ENCODE measurements around the gene DOCK9. TPM values are rescaled to one million over a fixed set of nuclear protein-coding genes. Genes with fewer than 3 reads are reported as not detected.

DOCK9 gene
- total RNA-seq, 2 donors from 2014 or later = 107 to 117 TPM

DNA sequence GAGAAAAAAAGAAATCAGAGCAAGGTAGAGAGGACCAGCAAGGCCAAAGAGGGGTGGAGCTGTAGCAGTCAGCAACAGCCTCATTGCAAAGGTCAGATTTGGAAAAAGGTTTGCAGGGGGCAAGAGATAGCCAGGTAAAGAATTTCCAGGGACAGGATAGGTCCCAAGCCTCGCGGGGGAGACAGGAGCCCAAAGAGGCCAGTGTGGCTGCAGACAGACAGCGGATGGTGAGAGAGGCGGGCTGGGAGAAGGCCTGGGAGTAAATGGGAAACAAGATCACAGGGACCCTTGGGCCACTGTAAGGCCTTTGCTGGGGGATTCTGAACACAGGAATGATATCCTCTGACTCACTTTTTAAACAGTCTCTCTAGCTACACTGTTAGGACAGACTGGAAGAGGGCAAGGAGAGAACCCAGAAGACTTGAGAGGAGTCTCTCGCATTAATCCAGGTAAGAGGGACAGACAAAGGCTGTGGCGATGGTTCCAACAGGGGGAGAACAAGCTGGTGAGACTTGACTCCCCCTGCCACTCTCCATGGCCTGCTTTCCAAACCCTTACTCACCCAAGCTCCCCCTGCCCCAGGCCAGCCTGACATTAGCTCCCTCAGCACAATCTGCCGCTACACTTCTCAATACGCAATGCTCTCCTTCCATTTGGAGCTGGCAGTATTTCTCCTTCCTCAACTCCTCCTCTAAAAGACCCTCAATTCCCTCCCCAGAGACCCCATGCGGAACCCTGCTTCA, 31.8 kb downstream of the DOCK9 start:
- DNase-seq (ENCODE audit: low spot score) = no peak
- no peaks in the 10 kb centered on the region for H3K27me3 ChIP-seq (replicated peaks; ENCODE audit: insufficient read depth)
- no peaks in the 10 kb centered on the region for H3K4me1 ChIP-seq (replicated peaks)
- no peak overlapping the region for H3K4me3 ChIP-seq
- TF ChIP-seq POLR2AphosphoS5 (IDR thresholded peaks at IDR 0.05) = no peak
- TF ChIP-seq POLR2A (IDR thresholded peaks at IDR 0.05) = no peak
- TF ChIP-seq, protein P1, sequence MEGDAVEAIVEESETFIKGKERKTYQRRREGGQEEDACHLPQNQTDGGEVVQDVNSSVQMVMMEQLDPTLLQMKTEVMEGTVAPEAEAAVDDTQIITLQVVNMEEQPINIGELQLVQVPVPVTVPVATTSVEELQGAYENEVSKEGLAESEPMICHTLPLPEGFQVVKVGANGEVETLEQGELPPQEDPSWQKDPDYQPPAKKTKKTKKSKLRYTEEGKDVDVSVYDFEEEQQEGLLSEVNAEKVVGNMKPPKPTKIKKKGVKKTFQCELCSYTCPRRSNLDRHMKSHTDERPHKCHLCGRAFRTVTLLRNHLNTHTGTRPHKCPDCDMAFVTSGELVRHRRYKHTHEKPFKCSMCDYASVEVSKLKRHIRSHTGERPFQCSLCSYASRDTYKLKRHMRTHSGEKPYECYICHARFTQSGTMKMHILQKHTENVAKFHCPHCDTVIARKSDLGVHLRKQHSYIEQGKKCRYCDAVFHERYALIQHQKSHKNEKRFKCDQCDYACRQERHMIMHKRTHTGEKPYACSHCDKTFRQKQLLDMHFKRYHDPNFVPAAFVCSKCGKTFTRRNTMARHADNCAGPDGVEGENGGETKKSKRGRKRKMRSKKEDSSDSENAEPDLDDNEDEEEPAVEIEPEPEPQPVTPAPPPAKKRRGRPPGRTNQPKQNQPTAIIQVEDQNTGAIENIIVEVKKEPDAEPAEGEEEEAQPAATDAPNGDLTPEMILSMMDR (IDR thresholded peaks at IDR 0.05) = no peak
- 95% methylated on average over 9 of the region's 9 CpGs for WGBS
- no peaks in the 10 kb centered on the region for H3K36me3 ChIP-seq
- no peaks in the 10 kb centered on the region for H3K9me3 ChIP-seq
- intact Hi-C loops (cut with DNase I) = no loop called here
- no peak overlapping the region for H3K27ac ChIP-seq

DNA sequence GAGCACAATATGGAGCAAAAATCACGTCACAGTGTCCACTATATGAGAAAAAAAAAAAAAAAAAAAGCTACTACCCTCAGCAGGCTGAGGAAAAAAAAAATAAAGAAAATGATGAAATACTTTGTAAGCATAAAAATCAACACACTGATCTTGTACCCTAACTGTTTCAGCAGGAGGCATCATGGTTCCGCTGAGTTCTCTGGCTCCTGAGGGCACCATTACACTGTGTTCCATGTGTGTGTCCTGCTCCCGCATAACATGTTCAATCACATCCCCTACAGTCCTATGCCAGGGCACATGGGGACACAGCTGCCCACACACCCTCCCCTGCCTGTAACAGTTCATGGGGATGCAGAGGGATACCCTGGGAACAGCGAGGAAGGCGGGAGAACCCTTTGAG, 33.5 kb downstream of the DOCK9 start:
- Histone ChIP-seq H3K27me3 (replicated peaks; ENCODE audit: insufficient read depth) (no peaks in the 10 kb centered on the region), H3K4me3 (no peak overlapping the region), H3K36me3 (no peaks in the 10 kb centered on the region), H3K9me3 (no peaks in the 10 kb centered on the region), H3K27ac (no peak overlapping the region), H3K4me1 (replicated peaks) (no peaks in the 10 kb centered on the region)
- 91% methylated on average over 5 of the region's 5 CpGs for WGBS
- intact Hi-C loops (cut with DNase I) = no loop called here
- no peak for DNase-seq (ENCODE audit: low spot score)
- TF ChIP-seq, protein P1 (IDR thresholded peaks at IDR 0.05) = no peak
- no peak for TF ChIP-seq POLR2A (IDR thresholded peaks at IDR 0.05)
- TF ChIP-seq POLR2AphosphoS5 (IDR thresholded peaks at IDR 0.05) = no peak

DNA sequence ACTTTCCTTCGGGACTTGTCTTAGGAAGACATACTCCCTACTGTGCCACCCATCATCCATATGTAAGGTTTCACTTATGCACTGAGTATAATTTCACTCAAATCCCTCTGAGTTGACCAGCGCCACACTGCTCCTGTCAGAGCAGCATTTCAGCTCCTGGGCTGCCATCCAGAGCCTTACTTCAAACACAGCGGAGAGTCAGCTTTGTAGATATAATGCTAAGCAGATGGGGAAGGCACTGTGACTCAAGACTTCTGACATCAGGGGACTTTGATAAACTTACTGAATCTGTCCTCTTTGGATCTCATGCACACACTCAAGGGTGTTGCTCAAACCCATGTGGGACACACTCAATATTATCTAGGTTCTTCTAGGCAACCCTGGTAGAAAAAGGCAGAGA, 34.9 kb downstream of the DOCK9 start:
- DNase-seq (ENCODE audit: low spot score) = no peak
- H3K36me3 ChIP-seq = no peaks in the 10 kb centered on the region
- H3K4me1 ChIP-seq (replicated peaks) = no peaks in the 10 kb centered on the region
- intact Hi-C loops (cut with DNase I) = no loop called here
- no peaks in the 10 kb centered on the region for H3K27me3 ChIP-seq (replicated peaks; ENCODE audit: insufficient read depth)
- TF ChIP-seq, protein P1 (IDR thresholded peaks at IDR 0.05) = no peak
- no peak for TF ChIP-seq POLR2A (IDR thresholded peaks at IDR 0.05)
- no peak for TF ChIP-seq POLR2AphosphoS5 (IDR thresholded peaks at IDR 0.05)
- 96% methylated on average over 3 of the region's 3 CpGs for WGBS
- H3K4me3 ChIP-seq = no peak overlapping the region
- no peaks in the 10 kb centered on the region for H3K9me3 ChIP-seq
- H3K27ac ChIP-seq = no peak overlapping the region

DNA sequence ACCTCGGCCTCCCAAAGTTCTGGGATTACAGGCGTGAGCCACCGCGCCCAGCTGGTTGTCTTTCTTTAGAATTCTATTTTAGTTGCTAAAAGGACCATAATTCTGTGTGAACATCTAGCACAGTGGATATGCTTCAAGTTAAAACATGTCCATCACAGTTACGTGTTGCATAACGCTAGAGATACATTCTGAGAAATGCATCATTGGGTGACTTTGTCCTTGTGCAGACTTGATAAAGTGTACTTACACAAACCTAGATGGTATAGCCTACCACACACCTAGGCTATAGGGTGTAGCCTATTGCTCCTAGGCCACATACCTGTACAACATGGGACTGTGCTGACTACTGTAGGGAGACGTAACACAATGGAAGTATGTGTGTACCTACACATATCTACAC, 35.4 kb downstream of the DOCK9 start:
- 98% methylated on average over 7 of the region's 7 CpGs for WGBS
- intact Hi-C loops (cut with DNase I) = no loop called here
- H3K27ac ChIP-seq = no peak overlapping the region
- TF ChIP-seq, protein P1 (IDR thresholded peaks at IDR 0.05) = no peak
- TF ChIP-seq POLR2A (IDR thresholded peaks at IDR 0.05) (no peak), POLR2AphosphoS5 (IDR thresholded peaks at IDR 0.05) (no peak)
- DNase-seq (ENCODE audit: low spot score) = no peak
- H3K36me3 ChIP-seq = no peaks in the 10 kb centered on the region
- no peak overlapping the region for H3K4me3 ChIP-seq
- H3K9me3 ChIP-seq = no peaks in the 10 kb centered on the region
- no peaks in the 10 kb centered on the region for H3K4me1 ChIP-seq (replicated peaks)
- no peaks in the 10 kb centered on the region for H3K27me3 ChIP-seq (replicated peaks; ENCODE audit: insufficient read depth)

DNA sequence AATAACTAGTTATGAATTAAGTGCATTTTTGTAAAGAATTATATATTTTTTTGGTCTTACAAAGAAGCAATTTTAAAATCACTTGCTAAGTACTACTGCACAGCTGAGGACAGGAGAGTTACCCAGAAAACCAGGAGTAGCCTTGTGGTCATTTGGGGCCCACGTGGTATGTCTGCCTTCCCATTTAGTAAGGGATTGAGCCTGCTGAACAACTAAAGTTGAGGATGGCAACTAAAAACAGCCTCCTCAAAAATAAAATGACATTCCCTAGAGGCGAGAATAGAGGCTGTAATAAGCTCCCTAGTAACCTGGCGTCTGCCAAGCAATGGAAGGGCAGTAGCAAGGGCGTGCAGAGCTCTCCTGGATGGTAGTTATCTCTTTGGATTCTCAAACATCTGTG, 36.3 kb downstream of the DOCK9 start:
- intact Hi-C loops (cut with DNase I) = no loop called here
- 94% methylated on average over 4 of the region's 4 CpGs for WGBS
- TF ChIP-seq, protein P1 (IDR thresholded peaks at IDR 0.05) = no peak
- no peak for TF ChIP-seq POLR2A (IDR thresholded peaks at IDR 0.05)
- no peak for TF ChIP-seq POLR2AphosphoS5 (IDR thresholded peaks at IDR 0.05)

More for the DNA sequence above, 36.3 kb downstream of the DOCK9 start:
- H3K9me3 ChIP-seq = no peaks in the 10 kb centered on the region
- no peak overlapping the region for H3K27ac ChIP-seq
- no peaks in the 10 kb centered on the region for H3K27me3 ChIP-seq (replicated peaks; ENCODE audit: insufficient read depth)
- H3K4me1 ChIP-seq (replicated peaks) = no peaks in the 10 kb centered on the region
- no peak for DNase-seq (ENCODE audit: low spot score)
- H3K4me3 ChIP-seq = no peak overlapping the region
- H3K36me3 ChIP-seq = no peaks in the 10 kb centered on the region

Data from prostate gland (tissue), 2 donors.